HEK293 (cell line): Measurements from ENCODE around the gene CRYBA2.
A peak's percentile ranks its signal among the peaks of the same experiment; 100 is the strongest.

ENCODE experiments used
- CTCF ChIA-PET: fragments of 350-600 bp; formaldehyde crosslinking; extraction: SDS; loops from one replicate; lab custom pipeline; 2021; ENCODE audit warnings: antibody characterized with exemption; lab: Yijun Ruan, JAX
- POLR2A ChIA-PET: fragments of 300-600 bp; formaldehyde crosslinking; extraction: SDS; loops from one replicate; lab custom pipeline; 2020; ENCODE audit warnings: antibody characterized with exemption, inconsistent platforms; lab: Yijun Ruan, JAX
- H3K27ac ChIP-seq: fragments of 200-500 bp; sonication (Bioruptor generic); 2 replicates; pipeline ENCODE4 v1.5.1; 2014; ENCODE audit warnings: low read depth, low read length, control low read depth, inconsistent platforms; ENCODE audit errors: extremely low read depth
- H3K36me3 ChIP-seq, 2 experiments: fragments of 200-500 bp in 1 of 2; sonication (Bioruptor generic) in 1 of 2; 1 replicate in 1 of 2; 2 replicates in 1 of 2; pipeline ENCODE4 v1.5.1; 2014 to 2017; ENCODE audit warnings: inconsistent platforms in 2 of 2, low read length in 2 of 2; ENCODE audit not compliant: control insufficient read depth in 2 of 2, insufficient read depth in 1 of 2
- H3K4me1 ChIP-seq: fragments of 200-500 bp; sonication (Bioruptor generic); 2 replicates; pipeline ENCODE4 v1.5.1; 2014; ENCODE audit warnings: mild to moderate bottlenecking, low read length, inconsistent platforms; ENCODE audit not compliant: control insufficient read depth, insufficient read depth
- H3K4me3 ChIP-seq: 2 replicates; pipeline ENCODE4 v1.5.1; 2011; ENCODE audit warnings: low read depth, mild to moderate bottlenecking, control low read depth, low read length, moderate library complexity
- H3K9me3 ChIP-seq: fragments of 200-500 bp; sonication (Bioruptor generic); 2 replicates; pipeline ENCODE4 v1.5.1; 2014; ENCODE audit warnings: low read depth, low read length, inconsistent platforms; ENCODE audit not compliant: control insufficient read depth, insufficient read depth
- KLF8 ChIP-seq: fragments of 450-650 bp; formaldehyde crosslinking; IDR thresholded peaks from 2 replicates; pipeline ENCODE4 v1.5.1; 2016; ENCODE audit warnings: missing biosample characterization, missing genetic modification characterization
- PRDM1 ChIP-seq: fragments of 450-650 bp; formaldehyde crosslinking; IDR thresholded peaks from 2 replicates; pipeline ENCODE4; 2016; ENCODE audit warnings: missing biosample characterization, missing genetic modification characterization
- SCRT2 ChIP-seq: fragments of 450-650 bp; formaldehyde crosslinking; IDR thresholded peaks from 2 replicates; pipeline ENCODE4 v1.5.1; 2016; ENCODE audit warnings: missing biosample characterization, missing genetic modification characterization
- SP2 ChIP-seq: fragments of 450-650 bp; formaldehyde crosslinking; IDR thresholded peaks from 2 replicates; pipeline ENCODE4 v1.5.1; 2016; ENCODE audit warnings: missing biosample characterization, missing genetic modification characterization
- WT1 ChIP-seq: fragments of 450-650 bp; formaldehyde crosslinking; IDR thresholded peaks from 2 replicates; pipeline ENCODE4 v1.5.1; 2016; ENCODE audit warnings: missing biosample characterization, missing genetic modification characterization
- YY2 ChIP-seq: fragments of 450-650 bp; formaldehyde crosslinking; IDR thresholded peaks from 2 replicates; pipeline ENCODE4 v1.5.1; 2016; ENCODE audit warnings: missing biosample characterization, missing genetic modification characterization
- ZBTB10 ChIP-seq: fragments of 450-650 bp; formaldehyde crosslinking; IDR thresholded peaks from 2 replicates; pipeline ENCODE4 v1.5.1; 2016; ENCODE audit warnings: missing biosample characterization, missing genetic modification characterization
- ZBTB48 ChIP-seq: fragments of 450-650 bp; formaldehyde crosslinking; IDR thresholded peaks from 2 replicates; pipeline ENCODE4 v1.5.1; 2016; ENCODE audit warnings: missing biosample characterization, missing genetic modification characterization
- ZNF354C ChIP-seq: fragments of 450-650 bp; formaldehyde crosslinking; IDR thresholded peaks from 2 replicates; pipeline ENCODE4 v1.5.1; 2016; ENCODE audit warnings: missing biosample characterization, missing genetic modification characterization, low read depth, borderline replicate concordance
- ZNF366 ChIP-seq: fragments of 450-650 bp; formaldehyde crosslinking; conservative IDR thresholded peaks from 2 replicates; pipeline ENCODE4 v1.5.1; 2016; ENCODE audit warnings: missing biosample characterization, missing genetic modification characterization
- ZNF433 ChIP-seq: fragments of 450-650 bp; formaldehyde crosslinking; IDR thresholded peaks from 2 replicates; pipeline ENCODE4 v1.5.1; 2016; ENCODE audit warnings: missing biosample characterization, missing genetic modification characterization, low read depth
- ZNF530 ChIP-seq: fragments of 450-650 bp; formaldehyde crosslinking; IDR thresholded peaks from 2 replicates; pipeline ENCODE4 v1.5.1; 2016; ENCODE audit warnings: low read depth, missing biosample characterization, missing genetic modification characterization
- ZNF76 ChIP-seq: fragments of 450-650 bp; formaldehyde crosslinking; IDR thresholded peaks from 2 replicates; pipeline ENCODE4; 2016; ENCODE audit warnings: low read depth, missing biosample characterization, missing genetic modification characterization, borderline replicate concordance
- TF ChIP-seq, protein P1 (sequence below): fragments of 450-650 bp; formaldehyde crosslinking; IDR thresholded peaks from 2 replicates; pipeline ENCODE4 v1.5.1; 2016; ENCODE audit warnings: missing biosample characterization, missing genetic modification characterization
- TF ChIP-seq, protein P2 (sequence below): fragments of 450-650 bp; formaldehyde crosslinking; IDR thresholded peaks from 2 replicates; pipeline ENCODE4 v1.5.1; 2016; ENCODE audit warnings: missing biosample characterization, missing genetic modification characterization
- TF ChIP-seq, protein P3 (sequence below): fragments of 450-650 bp; formaldehyde crosslinking; IDR thresholded peaks from 2 replicates; pipeline ENCODE4 v1.5.1; 2016; ENCODE audit warnings: missing biosample characterization, missing genetic modification characterization

CRYBA2 gene

DNA sequence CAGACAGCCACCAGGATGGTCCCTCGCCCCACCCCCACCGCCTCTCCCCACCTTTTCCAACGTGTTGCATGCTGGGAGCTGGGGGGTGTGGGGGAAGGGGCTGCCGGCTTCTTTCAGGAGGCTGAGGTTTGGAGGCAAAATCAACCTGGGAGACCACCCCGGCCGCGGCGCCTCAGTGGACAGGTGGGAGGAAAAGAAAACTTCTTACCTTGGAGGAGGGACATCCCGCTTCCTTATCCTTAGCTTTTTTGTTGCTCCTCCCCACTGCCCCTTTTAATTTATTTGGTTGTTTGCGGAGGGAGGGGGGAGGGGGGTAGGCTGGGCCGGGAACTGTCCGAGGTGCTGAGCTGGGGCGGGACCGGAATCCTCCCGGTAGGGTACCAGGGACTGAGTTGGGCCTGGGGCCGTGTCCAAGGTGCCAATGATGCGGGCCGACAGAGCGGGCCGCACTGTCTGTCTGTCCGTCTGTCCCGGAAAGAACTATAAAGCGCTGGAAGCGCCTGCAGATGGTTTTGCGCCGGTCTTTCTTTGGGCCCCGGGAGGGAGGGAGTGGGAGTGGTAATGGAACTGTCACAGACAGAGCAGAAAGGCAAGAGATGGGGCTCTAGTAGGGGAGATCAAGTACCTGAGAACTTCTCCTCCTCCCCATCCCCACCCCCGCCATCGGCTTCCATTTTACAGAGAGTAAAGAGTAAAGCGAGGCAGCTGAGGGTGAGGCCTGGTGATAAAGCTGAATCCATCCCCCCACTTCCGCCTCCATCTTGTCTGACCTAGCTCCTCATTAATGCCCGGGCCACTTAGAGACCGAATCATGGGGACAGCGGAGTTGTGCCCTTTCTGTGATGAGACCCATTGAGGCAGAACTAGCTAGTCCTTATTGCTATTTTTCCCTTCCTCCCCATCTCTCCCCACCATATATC lies 31.3 kb downstream of the CRYBA2 start:
- H3K27ac ChIP-seq, result no peak overlapping the region
- H3K9me3 ChIP-seq, result no peaks in the 10 kb centered on the region
- no peak overlapping the region for H3K4me3 ChIP-seq
- CTCF ChIA-PET, result interaction anchor here (0.7 to 2.3 kb wide), 2 partner anchors 64 to 86 kb away, joined by 3 to 8 read pairs; no protein-coding TSS in a partner anchor
- peaks cover 9% of the 10 kb centered on the region for H3K4me1 ChIP-seq
- TF ChIP-seq SCRT2 (tag by site-specific recombination) (peak; percentile 32; the same call in 1 of the 2 replicates), SP2 (tag by site-specific recombination) (peak; percentile 16; the same call in 1 of the 2 replicates), ZNF354C (tag by site-specific recombination) (no peak), ZNF76 (tag by site-specific recombination) (peak; percentile 65)
- TF ChIP-seq, protein P1, sequence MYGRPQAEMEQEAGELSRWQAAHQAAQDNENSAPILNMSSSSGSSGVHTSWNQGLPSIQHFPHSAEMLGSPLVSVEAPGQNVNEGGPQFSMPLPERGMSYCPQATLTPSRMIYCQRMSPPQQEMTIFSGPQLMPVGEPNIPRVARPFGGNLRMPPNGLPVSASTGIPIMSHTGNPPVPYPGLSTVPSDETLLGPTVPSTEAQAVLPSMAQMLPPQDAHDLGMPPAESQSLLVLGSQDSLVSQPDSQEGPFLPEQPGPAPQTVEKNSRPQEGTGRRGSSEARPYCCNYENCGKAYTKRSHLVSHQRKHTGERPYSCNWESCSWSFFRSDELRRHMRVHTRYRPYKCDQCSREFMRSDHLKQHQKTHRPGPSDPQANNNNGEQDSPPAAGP (tag by site-specific recombination), result no peak
- TF ChIP-seq, protein P2, sequence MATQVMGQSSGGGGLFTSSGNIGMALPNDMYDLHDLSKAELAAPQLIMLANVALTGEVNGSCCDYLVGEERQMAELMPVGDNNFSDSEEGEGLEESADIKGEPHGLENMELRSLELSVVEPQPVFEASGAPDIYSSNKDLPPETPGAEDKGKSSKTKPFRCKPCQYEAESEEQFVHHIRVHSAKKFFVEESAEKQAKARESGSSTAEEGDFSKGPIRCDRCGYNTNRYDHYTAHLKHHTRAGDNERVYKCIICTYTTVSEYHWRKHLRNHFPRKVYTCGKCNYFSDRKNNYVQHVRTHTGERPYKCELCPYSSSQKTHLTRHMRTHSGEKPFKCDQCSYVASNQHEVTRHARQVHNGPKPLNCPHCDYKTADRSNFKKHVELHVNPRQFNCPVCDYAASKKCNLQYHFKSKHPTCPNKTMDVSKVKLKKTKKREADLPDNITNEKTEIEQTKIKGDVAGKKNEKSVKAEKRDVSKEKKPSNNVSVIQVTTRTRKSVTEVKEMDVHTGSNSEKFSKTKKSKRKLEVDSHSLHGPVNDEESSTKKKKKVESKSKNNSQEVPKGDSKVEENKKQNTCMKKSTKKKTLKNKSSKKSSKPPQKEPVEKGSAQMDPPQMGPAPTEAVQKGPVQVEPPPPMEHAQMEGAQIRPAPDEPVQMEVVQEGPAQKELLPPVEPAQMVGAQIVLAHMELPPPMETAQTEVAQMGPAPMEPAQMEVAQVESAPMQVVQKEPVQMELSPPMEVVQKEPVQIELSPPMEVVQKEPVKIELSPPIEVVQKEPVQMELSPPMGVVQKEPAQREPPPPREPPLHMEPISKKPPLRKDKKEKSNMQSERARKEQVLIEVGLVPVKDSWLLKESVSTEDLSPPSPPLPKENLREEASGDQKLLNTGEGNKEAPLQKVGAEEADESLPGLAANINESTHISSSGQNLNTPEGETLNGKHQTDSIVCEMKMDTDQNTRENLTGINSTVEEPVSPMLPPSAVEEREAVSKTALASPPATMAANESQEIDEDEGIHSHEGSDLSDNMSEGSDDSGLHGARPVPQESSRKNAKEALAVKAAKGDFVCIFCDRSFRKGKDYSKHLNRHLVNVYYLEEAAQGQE (tag by site-specific recombination), result peak; percentile 86
- H3K36me3 ChIP-seq, result no peaks in the 10 kb centered on the region
- POLR2A ChIA-PET, result interaction anchor here (0.7 to 1.5 kb wide), 3 partner anchors 53 to 211 kb away, joined by 3 to 6 read pairs (median 5); no protein-coding TSS in a partner anchor

GRCh38 chr2:218961229-218961628 lies 32.0 kb downstream of the CRYBA2 start:
- ChIA-PET POLR2A (interaction anchor here (0.7 to 1.5 kb wide), 3 partner anchors 52 to 210 kb away, joined by 3 to 6 read pairs (median 5); no protein-coding TSS in a partner anchor), CTCF (no interaction called here)
- no peaks in the 10 kb centered on the region for H3K9me3 ChIP-seq
- no peaks in the 10 kb centered on the region for H3K36me3 ChIP-seq
- H3K4me3 ChIP-seq, result no peak overlapping the region
- TF ChIP-seq WT1 (no peak), KLF8 (tag by site-specific recombination) (peak; percentile 43; the same call in 1 of the 2 replicates), PRDM1 (peak; percentile 87), ZBTB10 (peak; percentile 60; the same call in 1 of the 2 replicates), ZNF530 (tag by site-specific recombination) (no peak), SCRT2 (tag by site-specific recombination) (peak; percentile 80), ZBTB48 (0 out of 2 replicates have a peak, but pooled peaks have one; percentile 16), YY2 (tag by site-specific recombination) (peak; percentile 26; the same call in 1 of the 2 replicates), ZNF366 (tag by site-specific recombination) (peak; percentile 91), ZNF433 (tag by site-specific recombination) (no peak)
- TF ChIP-seq, protein P3, sequence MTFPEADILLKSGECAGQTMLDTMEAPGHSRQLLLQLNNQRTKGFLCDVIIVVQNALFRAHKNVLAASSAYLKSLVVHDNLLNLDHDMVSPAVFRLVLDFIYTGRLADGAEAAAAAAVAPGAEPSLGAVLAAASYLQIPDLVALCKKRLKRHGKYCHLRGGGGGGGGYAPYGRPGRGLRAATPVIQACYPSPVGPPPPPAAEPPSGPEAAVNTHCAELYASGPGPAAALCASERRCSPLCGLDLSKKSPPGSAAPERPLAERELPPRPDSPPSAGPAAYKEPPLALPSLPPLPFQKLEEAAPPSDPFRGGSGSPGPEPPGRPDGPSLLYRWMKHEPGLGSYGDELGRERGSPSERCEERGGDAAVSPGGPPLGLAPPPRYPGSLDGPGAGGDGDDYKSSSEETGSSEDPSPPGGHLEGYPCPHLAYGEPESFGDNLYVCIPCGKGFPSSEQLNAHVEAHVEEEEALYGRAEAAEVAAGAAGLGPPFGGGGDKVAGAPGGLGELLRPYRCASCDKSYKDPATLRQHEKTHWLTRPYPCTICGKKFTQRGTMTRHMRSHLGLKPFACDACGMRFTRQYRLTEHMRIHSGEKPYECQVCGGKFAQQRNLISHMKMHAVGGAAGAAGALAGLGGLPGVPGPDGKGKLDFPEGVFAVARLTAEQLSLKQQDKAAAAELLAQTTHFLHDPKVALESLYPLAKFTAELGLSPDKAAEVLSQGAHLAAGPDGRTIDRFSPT, result no peak
- H3K4me1 ChIP-seq, result peaks cover 9% of the 10 kb centered on the region
- no peak overlapping the region for H3K27ac ChIP-seq
